NB4 (cell line): ENCODE data around the gene CBX4.

Experiments used
- CTCF ChIP-seq: IDR thresholded peaks from one replicate; pipeline ENCODE4 v1.5.1; 2012; ENCODE audit warnings: low read depth, low read length
- MYC ChIP-seq: IDR thresholded peaks from 2 replicates; pipeline ENCODE4 v1.6.1; 2011; ENCODE audit warnings: low read depth, low read length

DNA sequence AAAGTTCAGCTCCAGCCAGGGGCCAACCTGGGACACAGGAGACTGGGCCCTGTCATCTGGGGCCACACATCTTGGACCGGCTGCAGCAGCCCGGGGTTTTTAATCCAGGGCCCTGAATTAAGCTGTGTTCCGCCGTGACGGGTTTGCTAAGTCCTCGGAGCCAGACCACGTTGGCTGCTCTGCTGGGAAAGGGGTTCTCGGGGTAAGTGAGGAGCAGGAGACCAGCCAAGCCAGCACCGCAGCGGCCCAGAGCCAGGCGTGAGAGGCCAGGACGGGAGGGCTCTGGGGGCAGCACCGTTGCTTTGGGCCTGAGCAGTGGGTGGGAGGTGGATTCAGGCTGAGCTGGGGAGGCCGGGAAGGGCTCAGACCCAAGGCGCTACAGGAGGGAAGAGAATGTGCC lies 31.3 kb upstream of the CBX4 start:
- no peak for TF ChIP-seq CTCF
- no peak for TF ChIP-seq MYC
